Activated CD4-positive, alpha-beta T cell treated with anti-CD3 and anti-CD28 coated beads for 4 hours (primary cell): Measurements from ENCODE around the gene CHD6.
"Not testable (repeated sequence)": the region's sequence is repeated elsewhere in the genome, so short reads cannot be mapped to it uniquely, and the experiment has no call there.

Experiments used
- DNase-seq, 2 donors: peaks; one replicate each; pipeline ENCODE4 v3.0.0-alpha.2; 2020

The CHD6 gene

DNA sequence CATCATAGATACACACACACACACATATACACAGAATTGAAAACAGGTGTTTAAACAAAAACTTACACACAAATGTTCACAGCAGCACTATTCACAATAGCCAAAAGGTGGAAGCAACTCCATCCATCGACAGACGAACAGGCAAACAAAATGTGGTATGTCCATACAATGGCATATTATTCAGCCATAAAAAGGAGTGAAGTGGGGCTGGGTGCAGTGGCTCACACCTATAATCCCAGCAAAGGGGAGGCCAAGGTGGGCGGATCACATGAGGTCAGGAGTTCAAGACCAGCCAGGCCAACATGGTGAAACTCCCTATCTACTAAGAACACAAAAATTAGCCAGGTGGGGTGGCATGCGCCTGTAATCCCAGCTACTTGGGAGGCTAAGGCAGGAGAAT lies 80.3 kb downstream of the CHD6 start:
- DNase-seq: no peak

DNA sequence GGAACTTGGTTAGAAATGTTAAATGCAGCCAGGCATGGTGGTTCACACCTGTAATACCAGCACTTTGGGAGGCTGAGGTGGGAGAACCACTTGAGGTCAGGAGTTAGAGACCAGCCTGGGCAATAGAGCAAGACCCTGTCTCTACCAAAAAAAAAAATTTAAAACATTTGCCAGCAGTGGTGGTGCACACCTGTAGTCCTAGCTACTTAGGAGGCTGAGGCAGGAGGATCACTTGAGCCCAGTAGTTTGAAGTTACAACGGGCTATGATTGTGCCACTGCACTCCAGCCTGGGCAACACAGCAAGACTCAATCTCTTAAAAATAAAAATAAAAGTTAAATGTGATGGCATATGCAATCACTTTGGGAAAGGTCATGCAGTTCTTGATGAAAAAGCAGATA lies 82.6 kb downstream of the CHD6 start:
- DNase-seq: not testable (repeated sequence)

DNA sequence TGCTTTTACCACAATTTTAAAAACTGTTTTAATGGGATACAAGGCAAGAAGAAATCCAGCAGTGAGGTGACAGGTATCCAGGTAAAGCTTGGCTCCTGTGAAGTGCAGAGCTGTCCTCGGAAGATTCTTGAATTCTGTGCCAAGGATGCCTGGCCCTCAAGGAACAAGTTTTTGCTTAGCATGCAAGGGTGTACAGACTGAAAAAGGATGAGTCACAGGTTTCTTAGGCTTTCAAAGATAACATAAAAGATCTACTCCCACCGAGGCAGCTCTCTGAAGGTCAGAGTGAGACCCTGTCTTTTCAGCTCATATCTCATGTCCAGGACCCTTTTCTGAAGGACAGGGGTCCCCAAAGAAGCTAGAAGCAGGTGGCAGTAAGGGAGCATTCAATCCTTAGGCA lies 83.3 kb downstream of the CHD6 start:
- no peak for DNase-seq

DNA sequence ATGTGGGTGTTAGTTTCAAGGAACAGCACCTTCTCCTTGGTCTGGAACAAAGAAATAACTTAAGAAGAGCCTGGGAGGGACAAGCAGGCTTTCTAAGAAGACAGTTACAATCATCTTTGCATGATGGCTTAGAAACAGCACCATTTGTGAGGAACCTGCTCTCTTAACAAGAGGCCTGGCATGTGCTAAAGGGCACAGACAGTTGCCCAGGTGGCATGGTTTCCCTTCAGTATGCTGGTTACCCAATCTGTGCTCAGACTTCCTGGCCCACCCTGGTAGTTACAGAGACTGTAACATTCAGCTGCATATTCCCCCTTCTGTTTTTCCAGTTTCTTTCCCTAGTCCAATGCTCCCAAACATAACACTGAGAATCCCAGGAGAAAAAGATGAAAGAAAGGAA lies 84.0 kb downstream of the CHD6 start:
- no peak for DNase-seq

DNA sequence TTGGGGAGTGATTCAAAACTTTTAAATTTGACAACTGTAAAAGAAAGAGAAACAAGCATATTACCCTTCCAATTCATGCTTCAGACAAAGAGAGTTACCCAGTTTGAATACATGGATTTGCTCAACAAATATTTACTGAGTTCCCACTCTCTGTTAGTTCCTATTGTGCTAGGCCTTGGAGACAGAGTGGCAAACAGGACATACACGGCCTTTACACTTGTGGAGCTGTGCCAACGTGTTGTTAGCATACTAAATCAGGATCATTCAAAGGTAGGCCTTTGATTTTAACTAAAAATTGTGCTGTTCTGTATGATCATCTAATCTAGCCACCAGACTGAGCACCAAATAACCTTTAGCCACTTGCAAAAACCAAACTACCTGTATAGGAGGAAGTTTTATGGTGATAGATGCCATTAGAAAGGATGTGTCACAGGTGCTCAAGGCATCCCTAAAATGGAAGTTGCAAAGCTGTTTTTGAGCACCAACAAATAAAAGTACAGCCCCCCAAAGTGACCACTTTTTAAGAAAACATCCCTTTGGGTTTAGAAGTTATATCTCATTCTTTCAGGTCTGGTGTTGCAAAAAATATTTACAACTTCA lies 84.5 kb downstream of the CHD6 start:
- DNase-seq: no peak

DNA sequence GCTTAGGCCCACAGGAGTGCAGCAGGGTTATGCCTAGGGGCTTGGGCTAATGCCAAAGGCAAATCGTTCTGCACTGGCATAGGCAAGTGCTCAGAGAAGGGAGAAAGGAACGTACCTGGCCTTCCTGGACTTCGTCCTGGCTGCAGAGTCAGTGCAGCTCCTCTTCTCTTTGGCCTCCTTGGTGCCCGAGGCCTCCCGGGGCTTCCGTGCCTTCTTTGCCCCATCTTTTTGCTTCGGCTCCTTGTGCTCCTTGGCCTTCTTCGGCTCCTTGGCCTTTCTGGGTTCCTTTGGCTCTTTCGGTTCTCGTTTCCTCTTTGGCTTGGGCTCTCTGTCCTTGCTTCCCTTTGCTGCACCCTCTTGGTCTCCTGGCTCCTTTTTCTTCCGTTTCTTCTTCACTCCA lies 85.2 kb downstream of the CHD6 start:
- DNase-seq: no peak

DNA sequence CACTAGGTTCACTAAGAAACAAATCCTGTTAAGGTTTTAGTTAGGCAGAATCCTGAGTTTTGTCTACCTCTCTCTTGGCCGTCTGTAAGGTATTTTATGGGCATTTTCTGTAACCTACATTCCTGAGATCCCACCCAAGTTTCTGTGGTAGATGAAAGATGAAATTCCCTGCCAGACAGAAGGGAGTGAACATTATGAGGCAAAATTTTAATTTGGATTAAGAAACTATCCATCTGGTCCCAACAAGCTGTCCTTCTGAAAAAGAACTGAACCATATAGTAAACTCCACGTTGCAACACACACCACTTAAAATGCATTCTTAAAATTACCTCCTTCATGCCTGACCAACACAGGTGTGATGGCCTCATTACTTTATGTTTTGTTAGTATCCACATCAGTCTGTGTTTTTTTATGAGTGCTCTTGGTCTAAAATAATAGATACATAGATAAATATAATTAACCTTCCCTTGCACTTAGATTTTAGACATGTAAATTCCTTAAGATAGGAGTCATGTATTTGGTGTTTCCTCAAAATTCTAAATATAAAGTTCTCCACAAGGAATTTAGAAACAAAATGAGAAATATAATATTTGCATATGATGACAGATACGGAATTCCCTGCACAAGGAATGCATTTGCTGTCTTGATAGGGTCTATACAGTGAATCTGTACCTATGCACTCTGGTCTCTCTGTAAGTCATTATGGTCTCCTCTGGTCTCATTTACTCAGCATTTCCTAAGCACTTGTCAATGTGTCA lies 86.5 kb downstream of the CHD6 start:
- DNase-seq: no peak

DNA sequence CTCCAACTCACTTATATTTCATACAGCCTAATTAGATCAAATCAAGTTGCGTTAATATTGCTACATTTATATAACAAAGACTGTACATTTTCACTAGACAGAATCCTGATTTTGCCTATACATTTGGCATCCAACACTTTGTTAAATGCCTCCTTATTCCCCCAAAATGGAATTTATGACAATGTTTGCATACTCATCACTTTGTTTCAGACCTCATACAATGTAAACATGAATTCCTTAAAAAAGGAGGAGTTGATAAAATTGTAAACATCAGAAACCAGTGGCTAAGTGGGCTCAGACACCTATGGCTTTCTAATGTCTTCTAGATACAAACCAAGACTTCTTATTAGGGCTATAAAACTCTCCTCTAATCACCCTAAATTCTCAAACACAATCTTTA lies 87.3 kb downstream of the CHD6 start:
- no peak for DNase-seq

DNA sequence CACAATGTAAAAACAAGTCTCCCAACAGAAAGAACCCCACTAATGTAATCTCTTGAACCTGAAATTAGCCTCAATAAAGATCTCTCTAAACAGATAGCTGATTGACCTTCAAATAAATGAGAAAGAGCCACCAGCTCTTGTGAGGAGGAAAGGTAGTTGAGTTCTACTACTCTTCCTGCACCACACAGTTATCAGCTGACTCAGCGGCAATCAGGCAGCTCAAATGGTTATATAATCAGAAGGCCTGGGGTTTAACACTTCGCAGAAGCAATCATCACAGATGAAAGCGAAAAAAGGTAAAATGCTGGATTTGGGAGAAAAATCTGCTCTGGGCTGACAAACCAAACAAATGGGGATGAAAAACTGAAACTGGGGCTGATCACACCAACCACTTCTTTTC lies 91.8 kb downstream of the CHD6 start:
- no peak for DNase-seq

DNA sequence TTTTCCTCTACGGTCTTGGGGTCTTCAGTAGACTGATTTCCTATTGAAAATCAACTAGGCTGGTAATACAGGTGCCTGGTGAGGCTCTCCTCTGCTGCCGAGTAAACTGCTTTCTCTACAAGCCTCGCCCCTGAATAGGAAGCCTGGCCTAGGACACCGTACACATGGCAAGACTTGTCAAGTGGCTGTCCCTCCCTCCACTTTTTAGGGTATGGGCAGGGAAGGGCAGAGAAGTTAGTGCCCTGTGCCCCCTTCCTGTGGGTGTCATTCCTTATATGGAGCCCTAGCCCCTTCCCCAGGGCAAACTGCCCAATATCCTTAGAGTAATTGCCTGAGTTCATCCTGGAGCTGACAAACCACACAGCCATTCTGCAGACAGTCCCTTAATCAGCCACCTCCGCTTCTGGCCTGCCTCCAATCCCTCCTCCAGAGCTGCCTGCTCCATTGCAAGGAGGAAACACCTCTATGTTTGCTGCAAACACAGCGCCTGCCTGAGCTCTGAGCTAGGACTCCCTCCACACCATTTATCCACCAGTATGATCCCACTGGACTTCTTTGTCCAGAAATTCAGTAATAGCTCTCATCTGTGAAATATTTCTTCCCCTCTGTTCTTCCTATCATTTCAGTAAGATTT lies 93.1 kb downstream of the CHD6 start:
- no peak for DNase-seq

DNA sequence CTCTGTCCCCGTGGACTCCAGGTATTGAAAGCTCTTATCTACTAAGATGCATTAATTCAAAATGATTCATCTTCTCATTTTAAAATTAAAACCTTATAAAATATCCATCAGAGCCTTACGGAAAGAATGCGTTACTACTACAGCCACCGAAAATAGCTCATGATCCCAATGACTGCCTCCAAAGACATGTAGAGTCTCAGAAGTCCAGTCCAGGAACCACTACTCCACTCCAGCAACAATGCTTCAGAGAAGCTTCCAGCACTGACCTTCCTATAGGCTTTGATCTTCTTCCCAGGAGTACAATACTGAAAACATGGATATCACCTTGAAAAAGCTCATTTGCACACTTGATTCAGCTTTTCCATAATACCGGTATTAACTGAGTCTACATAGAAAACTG lies 94.3 kb downstream of the CHD6 start:
- no peak for DNase-seq

DNA sequence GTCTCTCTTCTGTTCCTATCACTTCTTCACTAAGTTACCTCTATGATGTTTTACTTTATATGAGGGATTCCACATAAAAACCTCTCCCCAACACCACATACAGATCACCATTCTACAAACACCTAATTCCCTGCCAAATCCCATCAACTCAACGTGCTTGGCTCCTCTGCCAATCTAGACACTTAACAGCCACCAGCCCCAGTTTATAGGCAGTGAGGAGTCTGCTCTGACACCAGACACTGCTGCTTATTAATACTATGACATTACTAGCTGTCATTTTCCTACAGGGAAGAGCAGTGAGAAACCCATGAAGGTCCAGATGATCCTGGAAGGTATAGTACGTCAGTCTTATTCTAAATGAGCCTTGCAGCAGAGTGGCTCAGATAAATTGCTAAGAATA lies 104.3 kb downstream of the CHD6 start:
- DNase-seq: no peak

DNA sequence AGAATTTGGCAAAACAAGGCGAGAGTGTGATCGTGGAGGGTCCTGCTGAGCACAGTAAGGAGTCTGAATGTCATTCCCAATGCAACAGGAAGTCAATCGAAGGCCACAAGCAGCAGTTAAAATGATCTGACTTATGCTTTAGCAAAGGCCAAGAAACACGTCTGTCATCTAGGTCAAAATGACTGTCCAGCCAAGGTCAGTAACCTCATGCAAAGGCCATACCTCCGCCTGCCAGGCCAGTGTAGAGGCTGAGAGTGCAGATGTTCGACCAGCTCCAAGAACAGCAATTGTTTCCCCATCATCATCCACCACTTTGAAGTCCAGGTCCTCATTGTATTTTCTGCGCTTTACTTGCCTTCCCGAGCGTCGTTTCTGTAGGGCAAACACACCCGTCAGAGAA lies 105.6 kb downstream of the CHD6 start:
- DNase-seq: no peak

DNA sequence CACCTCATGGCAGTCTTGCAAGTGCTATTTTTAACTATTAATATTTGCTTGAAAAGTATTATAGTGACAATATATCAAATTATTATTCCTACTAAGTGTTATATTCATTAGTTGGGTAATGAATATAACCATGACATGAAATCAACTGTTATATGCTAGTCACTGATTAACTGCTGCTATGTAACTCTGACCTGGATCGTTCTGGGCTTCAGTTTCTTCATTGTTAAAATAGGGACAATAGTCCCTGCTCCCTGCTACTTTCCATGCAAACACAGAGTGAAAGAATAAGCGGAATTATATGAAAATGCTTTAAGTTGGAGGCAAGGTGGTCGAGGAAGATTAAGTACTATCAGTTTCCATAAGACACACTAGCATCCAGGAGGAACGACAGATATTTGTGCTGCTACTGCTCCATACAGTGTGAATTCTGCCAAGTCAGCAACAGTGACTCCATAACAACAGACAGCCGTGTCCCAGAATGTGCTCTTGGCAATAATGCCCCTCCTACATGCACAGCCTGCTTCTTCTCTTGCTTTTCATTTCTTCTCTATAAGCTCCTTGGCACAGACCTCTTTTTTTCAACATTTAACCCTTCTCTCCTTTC lies 107.2 kb downstream of the CHD6 start:
- DNase-seq: no peak

DNA sequence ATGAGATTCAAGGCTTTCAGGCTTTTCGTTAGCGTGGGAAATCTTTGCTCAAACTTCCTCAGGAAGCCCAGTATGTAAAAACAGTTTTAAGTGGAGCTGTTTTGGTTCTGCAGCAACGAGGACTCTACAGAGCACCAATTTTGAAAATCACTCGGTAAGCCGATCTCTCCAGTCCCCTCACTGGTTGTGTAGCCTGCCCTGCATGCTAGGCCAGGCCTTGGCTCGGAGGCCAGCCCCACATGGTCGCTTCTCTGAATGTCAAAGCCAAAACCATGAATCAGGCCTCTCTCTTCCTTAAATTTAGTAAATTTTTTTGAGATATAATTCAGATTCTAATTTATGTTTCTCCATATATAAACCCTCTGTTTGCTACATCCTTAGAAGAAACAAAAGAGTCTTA lies 108.0 kb downstream of the CHD6 start:
- DNase-seq: no peak

DNA sequence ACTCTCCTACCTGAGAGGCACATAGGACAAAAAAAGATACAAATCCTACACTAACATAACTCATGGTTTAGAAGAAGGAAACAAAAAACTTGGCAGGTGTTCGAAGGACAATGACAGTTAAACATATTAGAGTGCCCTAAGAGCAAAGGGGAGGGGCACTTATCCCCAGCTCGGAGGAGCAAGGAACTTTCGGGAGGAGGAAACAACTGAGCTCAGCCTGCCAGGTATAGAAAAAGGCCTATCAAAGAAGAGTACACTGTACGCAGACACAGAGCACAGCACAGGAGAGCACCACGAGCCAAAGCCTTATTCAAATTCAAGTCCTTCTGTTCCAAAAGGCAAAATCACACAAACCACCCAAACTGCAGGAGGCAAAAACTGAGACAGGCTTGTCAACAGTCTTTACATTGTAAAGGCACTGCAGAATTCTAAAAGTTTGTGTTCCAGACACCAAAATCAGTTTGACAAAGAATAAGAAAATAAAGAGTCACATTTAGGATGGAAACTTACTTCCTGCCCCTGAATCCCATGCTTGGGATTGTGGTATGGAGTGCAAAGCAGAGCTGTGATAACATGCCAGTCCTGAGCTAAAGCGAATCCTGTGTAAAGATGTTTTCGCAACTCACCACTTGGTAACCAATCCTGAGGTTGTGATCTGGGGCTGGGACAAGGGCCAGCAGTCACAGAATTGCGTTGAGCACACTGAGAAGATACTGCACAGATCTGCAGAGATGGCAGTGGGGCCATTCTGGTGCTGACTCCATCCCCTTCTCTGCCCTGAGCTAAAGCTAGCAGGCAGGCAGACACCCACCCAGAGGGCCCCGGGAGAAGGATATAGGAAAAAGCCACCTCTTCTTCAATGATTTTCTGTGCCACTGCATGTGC lies 108.6 kb downstream of the CHD6 start:
- no peak for DNase-seq

DNA sequence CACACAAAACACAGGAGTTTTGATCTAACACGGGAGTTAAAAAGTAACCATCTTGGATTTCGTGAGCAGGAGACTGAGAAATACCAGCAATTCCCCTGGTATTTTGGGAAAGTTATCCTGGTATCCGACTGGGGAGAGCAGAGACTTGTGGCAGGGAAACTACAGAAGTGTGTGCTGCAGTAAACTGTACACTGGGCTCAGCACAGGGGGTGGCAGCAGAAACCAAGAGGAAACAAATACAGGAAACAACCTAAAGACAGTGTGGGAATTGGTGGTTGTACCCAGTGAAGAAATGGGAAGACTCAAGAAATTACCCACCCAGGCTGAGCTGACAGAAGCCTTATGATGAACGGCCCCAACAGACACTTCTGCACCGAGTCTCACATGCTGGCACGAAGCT lies 109.8 kb downstream of the CHD6 start:
- DNase-seq: no peak

DNA sequence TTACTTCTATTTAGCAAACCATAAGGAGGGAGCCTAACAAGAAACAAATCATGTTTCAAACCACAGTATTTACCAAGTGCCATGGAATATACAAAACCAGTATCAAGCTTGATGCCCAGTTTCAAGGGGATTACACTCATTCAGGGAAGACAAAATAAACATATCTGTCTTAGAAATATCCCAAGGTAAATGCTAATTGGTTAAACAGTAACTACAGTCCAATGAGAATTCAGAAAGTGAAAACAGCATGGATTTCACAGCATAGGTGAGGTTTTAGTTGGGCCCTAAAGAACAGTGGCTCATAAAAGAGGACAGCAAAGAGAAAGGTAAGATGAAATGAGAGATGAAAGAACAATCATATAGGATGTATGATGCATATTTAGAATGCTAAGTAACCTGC lies 110.3 kb downstream of the CHD6 start:
- DNase-seq: no peak

DNA sequence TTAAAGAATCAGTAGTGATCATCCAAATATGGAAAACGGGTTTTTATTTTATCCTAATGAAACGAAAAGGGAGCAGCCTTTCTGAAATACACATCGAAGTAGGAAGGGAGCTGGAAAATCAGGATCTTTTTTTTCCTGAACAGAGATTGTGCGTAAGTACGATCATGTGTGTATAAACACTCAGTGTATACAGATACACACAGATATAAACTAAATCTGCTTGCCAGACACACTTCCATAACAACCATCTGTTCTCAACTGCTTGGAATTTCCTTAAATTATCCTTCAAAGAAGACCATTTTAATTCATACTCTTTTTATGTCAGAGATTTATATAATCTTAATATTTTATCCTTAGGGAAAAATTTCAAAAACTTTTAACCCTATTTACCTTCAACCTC lies 110.7 kb downstream of the CHD6 start:
- DNase-seq: no peak

DNA sequence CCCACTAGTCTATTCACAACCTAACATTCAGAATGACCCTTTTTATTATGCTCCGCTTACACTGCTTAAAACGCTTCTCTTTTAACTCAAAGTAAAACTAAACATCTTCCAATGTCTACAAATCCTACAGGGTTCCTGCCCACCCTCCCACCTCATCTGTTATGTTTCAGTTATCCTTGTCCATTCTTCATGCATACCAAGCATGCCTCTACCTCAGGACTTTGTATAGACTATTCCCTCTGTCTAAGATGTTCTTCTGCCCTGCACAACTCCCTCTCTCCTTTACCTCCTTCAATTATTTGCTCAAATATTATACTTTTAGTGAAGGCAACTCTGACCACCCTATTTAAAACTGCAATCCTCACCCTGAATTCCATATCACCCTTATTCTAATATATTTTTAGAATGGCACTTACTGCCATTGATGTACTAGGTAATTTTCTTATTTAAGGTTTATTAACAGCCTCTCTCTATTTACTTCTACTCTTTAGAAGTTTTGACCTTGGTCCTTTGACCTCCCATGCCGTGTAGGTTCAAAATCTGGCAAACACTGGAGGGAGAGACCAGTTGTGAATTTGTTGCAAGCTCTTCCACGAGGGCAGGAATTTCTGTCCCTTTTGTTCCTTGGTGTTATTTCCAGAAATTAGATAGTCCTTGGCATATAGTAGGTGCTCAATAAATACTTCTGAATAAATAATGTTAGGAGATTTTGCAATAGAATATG lies 111.8 kb downstream of the CHD6 start:
- DNase-seq: no peak

DNA sequence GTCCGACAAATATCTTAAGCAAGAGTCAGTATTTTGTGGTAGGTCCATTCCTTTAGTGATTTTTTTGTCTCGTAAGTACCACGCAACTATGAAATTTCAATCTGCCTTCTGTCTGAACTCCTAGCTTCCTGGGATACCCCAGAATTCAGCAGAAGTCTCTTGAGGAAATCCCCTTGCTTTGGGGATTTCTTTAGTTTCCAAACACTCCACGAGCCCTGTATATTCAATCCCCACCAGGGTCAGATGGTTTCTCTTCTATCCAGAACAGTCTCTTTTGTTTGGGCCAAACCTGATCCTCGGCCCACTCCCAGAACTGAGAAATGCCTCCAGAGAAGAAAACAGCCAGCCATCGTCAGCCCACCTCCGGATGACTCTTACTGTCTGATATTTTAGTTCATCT lies 113.0 kb downstream of the CHD6 start:
- no peak for DNase-seq

DNA sequence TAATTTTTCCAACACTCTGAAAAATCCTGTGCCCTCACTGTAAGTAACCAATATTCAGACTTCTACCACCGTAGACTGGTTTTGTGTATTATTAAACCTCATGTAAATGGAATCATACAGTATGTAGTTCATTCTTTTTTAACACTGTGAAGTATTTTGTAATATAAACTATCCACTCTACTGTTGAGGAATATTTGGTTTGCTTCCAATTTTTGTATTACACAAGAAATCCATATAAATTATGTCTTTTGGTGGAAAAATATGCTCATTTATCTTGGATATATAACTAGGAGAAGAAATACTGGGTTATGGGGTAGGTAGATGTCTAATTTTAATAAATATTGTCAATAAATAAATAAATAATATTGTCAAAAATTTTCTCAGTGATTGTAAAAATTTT lies 116.8 kb downstream of the CHD6 start:
- DNase-seq: no peak
